ENCODE results near the gene HECTD4.

- TF ChIP-seq CTCF (IDR thresholded peaks at IDR 0.05) (no peak), POLR2A (IDR thresholded peaks at IDR 0.05) (no peak)
These were observed 87.4 kb downstream of the HECTD4 start for GRCh38 chr12:112294793-112295192.
